RWPE1 (cell line): ENCODE data around the gene BTRC.

Experiments used
- CTCF ChIA-PET: fragments of 350-600 bp; sonication (Branson Sonifier 250); formaldehyde crosslinking; extraction: SDS; loops from one replicate; lab custom pipeline; 2021; lab: Yijun Ruan, JAX
- POLR2A ChIA-PET: fragments of 400-600 bp; formaldehyde crosslinking; extraction: SDS; loops from one replicate; lab custom pipeline; 2020; ENCODE audit warnings: antibody characterized with exemption; ENCODE audit not compliant: low non-redundant PET; lab: Yijun Ruan, JAX
- DNase-seq: peaks from one replicate; pipeline ENCODE4 v3.0.0; 2012; ENCODE audit warnings: low spot score
- H3K27ac ChIP-seq: fragments of 450-650 bp; 2 replicates; pipeline ENCODE4 v1.5.1; 2017
- CTCF ChIP-seq: fragments of 450-650 bp; conservative IDR thresholded peaks from 2 replicates; pipeline ENCODE4 v1.5.1; 2017; ENCODE audit warnings: low read depth, mild to moderate bottlenecking

The BTRC gene

GRCh38 chr10:101452176-101452575, 98.2 kb downstream of the BTRC start:
- CTCF ChIA-PET = interaction anchor here (0.6 to 2.3 kb wide), 5 partner anchors 10 to 329 kb away, joined by 3 to 24 read pairs (median 7); no protein-coding TSS in a partner anchor
- POLR2A ChIA-PET = no interaction called here
- no peak for DNase-seq

GRCh38 chr10:101452593-101452992, 98.6 kb downstream of the BTRC start:
- ChIA-PET POLR2A (no interaction called here), CTCF (interaction anchor here (0.6 to 2.3 kb wide), 6 partner anchors 11 to 329 kb away, joined by 3 to 24 read pairs (median 6); no protein-coding TSS in a partner anchor)
- TF ChIP-seq CTCF = no peak
- no peak for DNase-seq
- H3K27ac ChIP-seq = no peak overlapping the region

More at GRCh38 chr10:101452176-101452575, 98.2 kb downstream of the BTRC start:
- no peak for TF ChIP-seq CTCF
- H3K27ac ChIP-seq = no peak overlapping the region

GRCh38 chr10:101453318-101453717, 99.4 kb downstream of the BTRC start:
- TF ChIP-seq CTCF = no peak
- H3K27ac ChIP-seq = no peak overlapping the region
- no peak for DNase-seq
- ChIA-PET POLR2A (no interaction called here), CTCF (interaction anchor here (0.6 to 0.7 kb wide), 3 partner anchors 12 to 46 kb away, joined by 3 to 4 read pairs (median 3); no protein-coding TSS in a partner anchor)

- CTCF ChIA-PET = interaction anchor here (0.6 to 1.1 kb wide), 2 partner anchors 12 to 13 kb away, joined by 3 to 7 read pairs; no protein-coding TSS in a partner anchor
Measured at GRCh38 chr10:101453791-101454718, 100.1 kb downstream of the BTRC start.

GRCh38 chr10:101458869-101459268, 104.9 kb downstream of the BTRC start:
- no peak for TF ChIP-seq CTCF
- DNase-seq = no peak
- POLR2A ChIA-PET = no interaction called here
- CTCF ChIA-PET = interaction anchor here (0.5 to 1.3 kb wide), 5 partner anchors 8 to 245 kb away, joined by 3 to 6 read pairs (median 3); no protein-coding TSS in a partner anchor
- no peak overlapping the region for H3K27ac ChIP-seq

More at GRCh38 chr10:101453791-101454718, 100.1 kb downstream of the BTRC start:
- no peak for DNase-seq
- no peak for TF ChIP-seq CTCF
- POLR2A ChIA-PET = interaction anchor here (0.6 kb wide), 1 partner anchor 46 kb away, joined by 4 read pairs; no protein-coding TSS in a partner anchor
- H3K27ac ChIP-seq = no peak overlapping the region

- no peak overlapping the region for H3K27ac ChIP-seq
- ChIA-PET CTCF (interaction anchor here (0.6 to 4.9 kb wide), 3 partner anchors 106 to 307 kb away, joined by 3 to 50 read pairs (median 3); no protein-coding TSS in a partner anchor), POLR2A (no interaction called here)
- TF ChIP-seq CTCF = no peak
- DNase-seq = no peak
Measured at GRCh38 chr10:101464082-101464481, 110.1 kb downstream of the BTRC start.
